Cardiac fibroblast (primary cell): ENCODE data around the gene SMPD1.
A peak's percentile ranks its signal among the peaks of the same experiment; 100 is the strongest.

Experiments used
- DNase-seq, 2 donors: peaks; one replicate each; pipeline versions ENCODE4 v3.0.0 to v3.0.0-alpha.2; 2010; ENCODE audit warnings: low read depth in 2 of 2
- H3K4me3 ChIP-seq, 2 donors: replicated peaks in 1 of 2; 1 replicate in 1 of 2; 2 replicates in 1 of 2; pipeline ENCODE4 v1.5.1; 2011; ENCODE audit warnings: low read depth in 2 of 2, low read length in 2 of 2, mild to moderate bottlenecking in 2 of 2, moderate library complexity in 1 of 2
- CTCF ChIP-seq: IDR thresholded peaks from one replicate; pipeline ENCODE4 v1.5.1; 2011; ENCODE audit warnings: low read depth, mild to moderate bottlenecking, low read length, inconsistent platforms

SMPD1 gene

GRCh38 chr11:6354651-6355485 lies 35.4 kb upstream of the SMPD1 start:
- no peak for DNase-seq
- no peak overlapping the region for H3K4me3 ChIP-seq
- no peak for TF ChIP-seq CTCF

- no peak overlapping the region for H3K4me3 ChIP-seq
- no peak for TF ChIP-seq CTCF
- no peak for DNase-seq
Measured at GRCh38 chr11:6356503-6357055, 33.7 kb upstream of the SMPD1 start.

- TF ChIP-seq CTCF, result no peak
- H3K4me3 ChIP-seq, result no peak overlapping the region
- DNase-seq, result peak; percentile 87 to 92
Measured at GRCh38 chr11:6357222-6357621, 33.1 kb upstream of the SMPD1 start.

GRCh38 chr11:6360183-6360582 lies 30.1 kb upstream of the SMPD1 start:
- no peak for TF ChIP-seq CTCF
- no peak for DNase-seq

GRCh38 chr11:6362185-6362872 lies 27.9 kb upstream of the SMPD1 start:
- DNase-seq, result no peak
- TF ChIP-seq CTCF, result no peak
- no peak overlapping the region for H3K4me3 ChIP-seq

More at GRCh38 chr11:6360183-6360582, 30.1 kb upstream of the SMPD1 start:
- no peak overlapping the region for H3K4me3 ChIP-seq

- no peak overlapping the region for H3K4me3 ChIP-seq
- peak; percentile 87 to 89 for DNase-seq
- peak; percentile 96 for TF ChIP-seq CTCF
Measured at GRCh38 chr11:6362873-6363678, 27.2 kb upstream of the SMPD1 start.
